ENCODE data around the gene KDM6B.

Gene KDM6B

GRCh38 chr17:7841915-7842379 is 7.9 kb downstream of the KDM6B start:
- Mint-ChIP-seq H3K27ac (peak overlapping the region; percentile 99), H3K4me1 (peaks cover 61% of the 10 kb centered on the region), H3K27me3 (no peaks in the 10 kb centered on the region), H3K9me3 (no peaks in the 10 kb centered on the region), H3K36me3 (ENCODE audit: low read depth) (peaks cover 15% of the 10 kb centered on the region), H3K4me3 (peak overlapping the region; percentile 91)
- DNase-seq, result peak; percentile 90
- ATAC-seq, result peak; percentile 5

- Mint-ChIP-seq H3K4me1 (peaks cover 56% of the 10 kb centered on the region), H3K36me3 (ENCODE audit: low read depth) (peaks cover 16% of the 10 kb centered on the region), H3K4me3 (peak overlapping the region; percentile 91), H3K9me3 (no peaks in the 10 kb centered on the region), H3K27me3 (no peaks in the 10 kb centered on the region), H3K27ac (peak overlapping the region; percentile 99)
- ATAC-seq (peak; percentile 37), DNase-seq (peak; percentile 96)
Measured at GRCh38 chr17:7842380-7843256, 8.6 kb downstream of the KDM6B start.

- Mint-ChIP-seq H3K27me3 (no peaks in the 10 kb centered on the region), H3K27ac (peak overlapping the region; percentile 99), H3K4me1 (peaks cover 54% of the 10 kb centered on the region), H3K9me3 (no peaks in the 10 kb centered on the region), H3K36me3 (ENCODE audit: low read depth) (peaks cover 17% of the 10 kb centered on the region), H3K4me3 (peak overlapping the region; percentile 91)
- peak; percentile 71 for DNase-seq
- peak; percentile 0 for ATAC-seq
Measured at GRCh38 chr17:7843257-7843535, 9.2 kb downstream of the KDM6B start.

DNA sequence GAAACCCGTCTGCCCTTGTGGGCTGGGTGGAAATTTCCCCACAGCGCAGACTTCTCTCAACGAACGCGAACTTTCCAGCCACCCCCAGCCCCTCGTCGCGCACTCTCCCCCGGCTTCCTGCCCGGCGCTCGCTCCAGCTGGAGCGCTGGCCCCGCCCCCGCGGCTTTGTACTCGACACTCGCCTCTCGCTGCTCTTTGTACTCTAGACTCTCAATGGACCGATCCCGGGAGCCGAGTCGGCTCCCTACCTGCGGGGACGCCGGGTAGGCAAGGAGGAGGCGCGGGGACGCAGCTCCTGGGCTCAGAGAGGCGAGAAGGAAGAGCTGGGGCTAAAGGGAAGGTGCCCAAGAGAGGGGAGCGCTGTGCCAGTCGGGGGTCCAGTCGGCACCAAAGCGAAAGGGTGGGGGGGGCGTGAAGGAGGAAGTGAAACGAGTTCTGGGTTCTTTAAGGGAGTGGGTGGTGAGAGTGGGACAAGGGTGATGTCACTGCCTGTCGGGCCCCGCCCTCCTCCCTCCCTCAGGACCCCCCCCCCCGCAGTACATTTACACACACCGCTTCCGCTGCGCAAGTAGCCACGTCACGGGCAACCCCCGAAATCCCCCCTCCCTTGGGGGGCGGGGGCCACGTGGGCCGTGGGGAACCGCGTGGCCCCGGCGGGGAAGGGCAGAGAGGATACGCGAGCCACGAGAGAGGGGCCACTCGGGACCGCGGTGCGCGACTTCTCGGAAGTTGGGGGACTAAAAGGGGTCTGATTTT is 9.7 kb downstream of the KDM6B start:
- Mint-ChIP-seq H3K4me1 (peaks cover 51% of the 10 kb centered on the region), H3K27ac (peak overlapping the region; percentile 99), H3K4me3 (peak overlapping the region; percentile 91), H3K9me3 (no peaks in the 10 kb centered on the region), H3K36me3 (ENCODE audit: low read depth) (peaks cover 18% of the 10 kb centered on the region), H3K27me3 (no peaks in the 10 kb centered on the region)
- peak; percentile 16 for ATAC-seq
- DNase-seq, result peak; percentile 93

- Mint-ChIP-seq H3K27me3 (no peaks in the 10 kb centered on the region), H3K4me1 (peaks cover 44% of the 10 kb centered on the region), H3K4me3 (peak overlapping the region; percentile 91), H3K36me3 (ENCODE audit: low read depth) (peaks cover 18% of the 10 kb centered on the region), H3K27ac (peak overlapping the region; percentile 99), H3K9me3 (no peaks in the 10 kb centered on the region)
- peak; percentile 55 for ATAC-seq
- DNase-seq, result peak; percentile 87
Measured at GRCh38 chr17:7844292-7845154, 10.5 kb downstream of the KDM6B start.

- peaks cover 44% of the 10 kb centered on the region for H3K4me1 Mint-ChIP-seq
- H3K4me3 Mint-ChIP-seq, result peak overlapping the region; percentile 91
- peak overlapping the region; percentile 99 for H3K27ac Mint-ChIP-seq
- H3K27me3 Mint-ChIP-seq, result no peaks in the 10 kb centered on the region
- ATAC-seq, result no peak
- peaks cover 26% of the 10 kb centered on the region for H3K36me3 Mint-ChIP-seq (ENCODE audit: low read depth)
- H3K9me3 Mint-ChIP-seq, result no peaks in the 10 kb centered on the region
- no peak for DNase-seq
Measured at GRCh38 chr17:7845359-7846062, 11.5 kb downstream of the KDM6B start.

DNA sequence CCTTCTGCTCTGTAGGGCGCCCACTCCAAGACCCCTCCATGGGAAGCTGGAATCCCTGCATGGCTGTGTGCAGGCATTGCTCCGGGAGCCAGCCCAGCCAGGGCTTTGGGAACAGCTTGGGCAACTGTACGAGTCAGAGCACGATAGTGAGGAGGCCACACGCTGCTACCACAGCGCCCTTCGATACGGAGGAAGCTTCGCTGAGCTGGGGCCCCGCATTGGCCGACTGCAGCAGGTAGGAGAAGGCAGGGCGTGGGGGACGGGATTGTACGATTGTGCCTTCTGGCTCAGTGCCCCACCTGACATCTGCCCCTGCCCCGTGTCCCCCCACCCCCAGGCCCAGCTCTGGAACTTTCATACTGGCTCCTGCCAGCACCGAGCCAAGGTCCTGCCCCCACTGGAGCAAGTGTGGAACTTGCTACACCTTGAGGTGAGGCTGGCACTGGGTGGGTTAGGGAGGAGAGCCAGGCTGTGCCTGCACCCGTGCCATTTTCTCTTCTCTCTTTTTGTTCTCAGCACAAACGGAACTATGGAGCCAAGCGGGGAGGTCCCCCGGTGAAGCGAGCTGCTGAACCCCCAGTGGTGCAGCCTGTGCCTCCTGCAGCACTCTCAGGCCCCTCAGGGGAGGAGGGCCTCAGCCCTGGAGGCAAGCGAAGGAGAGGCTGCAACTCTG is 12.2 kb downstream of the KDM6B start:
- peaks cover 30% of the 10 kb centered on the region for H3K36me3 Mint-ChIP-seq (ENCODE audit: low read depth)
- peak overlapping the region; percentile 82 for H3K27ac Mint-ChIP-seq
- ATAC-seq (no peak), DNase-seq (no peak)
- H3K4me1 Mint-ChIP-seq, result peaks cover 44% of the 10 kb centered on the region
- no peaks in the 10 kb centered on the region for H3K9me3 Mint-ChIP-seq
- no peaks in the 10 kb centered on the region for H3K27me3 Mint-ChIP-seq
- H3K4me3 Mint-ChIP-seq, result peak overlapping the region; percentile 91

DNA sequence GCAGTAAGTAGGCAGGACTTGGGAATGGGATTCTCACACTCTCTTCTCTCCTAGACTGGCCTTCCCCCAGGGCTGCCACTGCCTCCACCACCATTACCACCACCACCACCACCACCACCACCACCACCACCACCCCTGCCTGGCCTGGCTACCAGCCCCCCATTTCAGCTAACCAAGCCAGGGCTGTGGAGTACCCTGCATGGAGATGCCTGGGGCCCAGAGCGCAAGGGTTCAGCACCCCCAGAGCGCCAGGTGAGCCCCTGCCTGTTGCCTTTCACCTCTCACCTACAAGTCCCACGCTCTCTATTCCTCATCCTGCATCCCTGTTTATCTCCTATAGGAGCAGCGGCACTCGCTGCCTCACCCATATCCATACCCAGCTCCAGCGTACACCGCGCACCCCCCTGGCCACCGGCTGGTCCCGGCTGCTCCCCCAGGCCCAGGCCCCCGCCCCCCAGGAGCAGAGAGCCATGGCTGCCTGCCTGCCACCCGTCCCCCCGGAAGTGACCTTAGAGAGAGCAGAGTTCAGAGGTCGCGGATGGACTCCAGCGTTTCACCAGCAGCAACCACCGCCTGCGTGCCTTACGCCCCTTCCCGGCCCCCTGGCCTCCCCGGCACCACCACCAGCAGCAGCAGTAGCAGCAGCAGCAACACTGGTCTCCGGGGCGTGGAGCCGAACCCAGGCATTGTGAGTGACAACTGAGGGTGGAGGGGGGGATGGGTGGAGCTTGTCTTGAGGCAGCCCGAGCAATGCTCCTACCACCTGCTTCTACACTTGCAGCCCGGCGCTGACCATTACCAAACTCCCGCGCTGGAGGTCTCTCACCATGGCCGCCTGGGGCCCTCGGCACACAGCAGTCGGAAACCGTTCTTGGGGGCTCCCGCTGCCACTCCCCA is 13.0 kb downstream of the KDM6B start:
- H3K4me3 Mint-ChIP-seq, result peak overlapping the region; percentile 91

DNA sequence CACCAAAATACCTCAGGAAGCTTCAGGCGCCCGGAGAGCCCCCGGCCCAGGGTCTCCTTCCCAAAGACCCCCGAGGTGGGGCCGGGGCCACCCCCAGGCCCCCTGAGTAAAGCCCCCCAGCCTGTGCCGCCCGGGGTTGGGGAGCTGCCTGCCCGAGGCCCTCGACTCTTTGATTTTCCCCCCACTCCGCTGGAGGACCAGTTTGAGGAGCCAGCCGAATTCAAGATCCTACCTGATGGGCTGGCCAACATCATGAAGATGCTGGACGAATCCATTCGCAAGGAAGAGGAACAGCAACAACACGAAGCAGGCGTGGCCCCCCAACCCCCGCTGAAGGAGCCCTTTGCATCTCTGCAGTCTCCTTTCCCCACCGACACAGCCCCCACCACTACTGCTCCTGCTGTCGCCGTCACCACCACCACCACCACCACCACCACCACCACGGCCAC is 14.1 kb downstream of the KDM6B start:
- peaks cover 54% of the 10 kb centered on the region for H3K4me1 Mint-ChIP-seq
- no peak overlapping the region for H3K4me3 Mint-ChIP-seq
- H3K27me3 Mint-ChIP-seq, result no peaks in the 10 kb centered on the region
- DNase-seq (no peak), ATAC-seq (no peak)
- no peak overlapping the region for H3K27ac Mint-ChIP-seq
- no peaks in the 10 kb centered on the region for H3K9me3 Mint-ChIP-seq
- peaks cover 45% of the 10 kb centered on the region for H3K36me3 Mint-ChIP-seq (ENCODE audit: low read depth)

More for the DNA sequence above, 13.0 kb downstream of the KDM6B start:
- Mint-ChIP-seq H3K9me3 (no peaks in the 10 kb centered on the region), H3K27ac (peak overlapping the region; percentile 60), H3K4me1 (peaks cover 48% of the 10 kb centered on the region), H3K36me3 (ENCODE audit: low read depth) (peaks cover 35% of the 10 kb centered on the region), H3K27me3 (no peaks in the 10 kb centered on the region)
- ATAC-seq, result no peak
- no peak for DNase-seq

GRCh38 chr17:7848739-7849129 is 14.7 kb downstream of the KDM6B start:
- H3K4me3 Mint-ChIP-seq, result no peak overlapping the region
- H3K36me3 Mint-ChIP-seq (ENCODE audit: low read depth), result peaks cover 46% of the 10 kb centered on the region
- no peak for ATAC-seq
- no peaks in the 10 kb centered on the region for H3K9me3 Mint-ChIP-seq
- peaks cover 53% of the 10 kb centered on the region for H3K4me1 Mint-ChIP-seq
- no peak overlapping the region for H3K27ac Mint-ChIP-seq
- no peak for DNase-seq
- no peaks in the 10 kb centered on the region for H3K27me3 Mint-ChIP-seq

DNA sequence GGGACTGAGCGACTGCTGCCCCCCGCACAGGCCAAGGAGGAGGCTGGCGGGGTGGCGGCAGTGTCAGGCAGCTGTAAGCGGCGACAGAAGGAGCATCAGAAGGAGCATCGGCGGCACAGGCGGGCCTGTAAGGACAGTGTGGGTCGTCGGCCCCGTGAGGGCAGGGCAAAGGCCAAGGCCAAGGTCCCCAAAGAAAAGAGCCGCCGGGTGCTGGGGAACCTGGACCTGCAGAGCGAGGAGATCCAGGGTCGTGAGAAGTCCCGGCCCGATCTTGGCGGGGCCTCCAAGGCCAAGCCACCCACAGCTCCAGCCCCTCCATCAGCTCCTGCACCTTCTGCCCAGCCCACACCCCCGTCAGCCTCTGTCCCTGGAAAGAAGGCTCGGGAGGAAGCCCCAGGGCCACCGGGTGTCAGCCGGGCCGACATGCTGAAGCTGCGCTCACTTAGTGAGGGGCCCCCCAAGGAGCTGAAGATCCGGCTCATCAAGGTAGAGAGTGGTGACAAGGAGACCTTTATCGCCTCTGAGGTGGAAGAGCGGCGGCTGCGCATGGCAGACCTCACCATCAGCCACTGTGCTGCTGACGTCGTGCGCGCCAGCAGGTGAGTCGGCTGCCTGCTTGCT is 15.2 kb downstream of the KDM6B start:
- Mint-ChIP-seq H3K9me3 (no peaks in the 10 kb centered on the region), H3K27ac (no peak overlapping the region), H3K4me1 (peaks cover 55% of the 10 kb centered on the region), H3K4me3 (peak overlapping the region; percentile 43), H3K27me3 (no peaks in the 10 kb centered on the region), H3K36me3 (ENCODE audit: low read depth) (peaks cover 48% of the 10 kb centered on the region)
- ATAC-seq, result no peak
- DNase-seq, result no peak

DNA sequence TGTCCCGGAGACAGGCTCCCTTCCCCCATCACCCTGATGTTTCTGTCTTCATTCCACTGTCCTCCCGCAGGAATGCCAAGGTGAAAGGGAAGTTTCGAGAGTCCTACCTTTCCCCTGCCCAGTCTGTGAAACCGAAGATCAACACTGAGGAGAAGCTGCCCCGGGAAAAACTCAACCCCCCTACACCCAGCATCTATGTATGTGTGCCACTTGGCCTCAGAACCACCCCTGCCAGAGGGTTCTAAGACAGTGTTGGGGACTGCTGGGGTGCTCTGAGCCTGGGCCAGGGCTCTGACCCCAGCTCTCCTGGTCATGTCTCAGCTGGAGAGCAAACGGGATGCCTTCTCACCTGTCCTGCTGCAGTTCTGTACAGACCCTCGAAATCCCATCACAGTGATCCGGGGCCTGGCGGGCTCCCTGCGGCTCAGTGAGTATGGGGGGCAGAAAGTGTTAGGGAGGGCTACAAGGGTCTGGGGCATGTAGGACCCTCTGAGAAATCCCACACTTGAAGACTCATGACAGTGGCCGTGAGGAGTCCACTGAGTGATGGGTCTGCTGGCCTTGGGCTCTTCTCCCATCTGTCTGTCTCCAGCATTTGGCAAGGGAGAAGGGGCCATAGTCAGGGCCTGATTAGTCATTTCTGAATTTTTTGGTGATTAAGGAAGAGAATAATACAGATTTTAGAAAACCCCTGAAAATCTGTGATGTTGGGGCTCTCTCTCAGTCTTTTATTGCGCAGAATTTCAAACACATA is 15.9 kb downstream of the KDM6B start:
- Mint-ChIP-seq H3K36me3 (ENCODE audit: low read depth) (peaks cover 48% of the 10 kb centered on the region), H3K4me3 (peak overlapping the region; percentile 43), H3K9me3 (no peaks in the 10 kb centered on the region), H3K4me1 (peaks cover 53% of the 10 kb centered on the region), H3K27me3 (no peaks in the 10 kb centered on the region), H3K27ac (peak overlapping the region; percentile 46)
- ATAC-seq, result no peak
- no peak for DNase-seq

All from activated naive CD8-positive, alpha-beta T cell treated with anti-CD3 and anti-CD28 coated beads, Interleukin-2, amount 50 U/mL, for 24 hours (primary cell).